ENCODE measurements around the gene SERPINA10. TPM values are rescaled to one million over a fixed set of nuclear protein-coding genes. Genes with fewer than 3 reads are reported as not detected.
"Not testable (repeated sequence)": the region's sequence is repeated elsewhere in the genome, so short reads cannot be mapped to it uniquely, and the experiment has no call there.

SERPINA10 gene
- total RNA-seq, 1 donor from 2014 or later, result not detected

DNA sequence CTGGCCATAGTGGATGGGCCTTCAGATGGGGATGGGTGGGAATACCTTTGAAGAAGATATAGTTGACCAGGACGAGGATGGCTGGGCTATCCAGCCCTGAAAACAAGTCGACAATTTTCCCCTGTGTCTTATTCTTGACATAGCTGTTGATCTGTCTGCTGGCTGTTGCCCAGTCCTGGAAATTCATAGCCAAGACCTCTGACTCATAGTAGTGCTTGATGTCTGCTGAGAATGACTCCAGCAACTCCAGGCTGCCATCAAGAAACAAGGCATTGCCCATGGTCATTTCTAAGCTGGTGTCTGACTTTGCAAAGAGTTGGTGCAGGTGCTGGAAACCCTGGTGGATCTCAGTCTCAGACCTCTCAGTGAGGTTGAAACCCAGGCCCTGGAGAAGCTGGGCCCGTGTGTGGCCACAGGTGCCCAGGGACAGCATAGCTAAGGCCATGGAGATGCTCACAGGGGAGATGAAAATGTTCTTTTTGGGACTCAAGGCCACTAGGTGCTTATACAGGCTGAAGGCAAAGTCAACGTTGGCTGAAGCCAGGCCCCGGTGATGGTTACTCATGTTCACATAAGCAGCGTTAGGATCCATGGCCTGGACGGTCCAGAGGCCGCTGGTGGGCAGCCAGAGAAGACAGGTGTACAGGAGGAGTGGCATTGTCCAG, 21.1 kb upstream of the SERPINA10 start:
- no peak for DNase-seq

DNA sequence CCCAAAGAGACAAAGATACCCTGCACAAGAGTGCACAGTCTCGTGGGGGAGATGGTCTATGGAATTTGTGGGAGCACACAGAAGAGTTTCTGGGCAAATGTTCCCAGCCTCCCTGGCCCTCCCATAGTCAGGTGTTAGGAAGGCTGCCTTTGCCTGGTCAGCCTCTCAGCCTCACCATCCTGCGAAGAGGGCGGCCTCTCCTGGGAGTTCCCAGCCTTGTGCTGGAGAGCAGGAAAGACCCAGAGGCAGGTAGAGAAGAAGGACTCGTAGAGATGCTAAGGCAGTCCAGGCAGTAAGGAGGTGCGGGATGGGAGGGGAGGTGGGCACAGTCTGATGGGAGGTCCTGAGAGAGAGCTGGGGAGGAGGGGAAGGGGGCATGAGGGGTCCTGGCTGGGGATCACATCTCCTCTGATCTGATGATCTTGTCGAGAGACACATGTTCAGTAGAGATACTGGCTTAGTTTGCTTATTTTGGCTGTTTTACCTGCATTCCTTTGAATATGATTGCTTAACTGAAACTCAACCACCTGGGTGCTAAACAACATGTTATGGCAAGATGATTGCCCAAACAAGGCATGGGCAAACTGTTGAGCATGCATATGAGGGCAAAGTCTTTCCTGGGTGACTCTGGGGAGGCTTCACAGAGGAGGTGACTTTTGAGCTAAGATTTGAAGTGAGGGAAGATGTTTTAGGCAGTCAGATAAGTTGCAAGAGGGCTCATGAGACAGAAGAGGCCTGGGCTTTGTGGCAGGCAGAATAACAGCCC, 19.6 kb upstream of the SERPINA10 start:
- no peak for DNase-seq

DNA sequence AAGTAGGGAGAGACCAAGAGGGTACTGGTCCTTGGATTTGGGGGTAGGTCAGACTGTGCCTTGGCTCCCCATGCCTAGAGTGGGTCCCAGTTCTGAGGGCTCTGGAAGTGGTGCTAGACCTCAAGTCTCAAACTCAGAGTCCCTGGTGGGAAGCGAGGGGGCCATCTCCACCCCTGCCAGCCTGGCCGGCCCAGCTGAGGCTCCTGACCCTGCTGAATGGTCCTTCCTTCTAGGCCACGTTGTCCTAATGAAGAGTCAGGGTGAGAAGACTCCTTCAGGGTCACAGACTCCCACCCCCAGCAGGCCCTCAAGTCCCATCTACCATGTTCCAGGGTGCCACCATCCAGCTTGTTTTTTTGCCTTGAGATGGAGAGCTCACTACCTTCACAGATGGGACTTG, 17.2 kb upstream of the SERPINA10 start:
- no peak for DNase-seq

DNA sequence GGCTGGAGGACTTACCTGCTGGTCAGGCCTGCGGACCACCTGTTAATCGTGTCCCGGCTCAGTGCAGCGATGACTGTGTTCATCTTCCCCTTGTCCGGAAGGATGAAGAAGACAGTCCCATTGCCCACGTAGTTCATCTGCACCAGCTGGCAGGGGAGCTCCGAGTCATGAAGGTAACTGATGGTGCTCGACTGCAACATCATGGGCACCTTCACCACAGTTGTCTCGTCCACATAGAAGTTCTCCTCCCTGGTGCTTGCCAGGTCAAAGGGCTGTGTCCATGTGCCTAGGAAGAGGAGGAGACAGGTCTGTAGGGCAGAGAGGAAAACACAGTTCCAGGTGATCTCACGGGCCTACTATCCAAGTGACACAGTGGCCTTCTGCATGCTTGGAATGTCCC, 16.7 kb upstream of the SERPINA10 start:
- DNase-seq, result no peak

- no peak for DNase-seq
Observed at GRCh38 chr14:94307410-94307992, 14.4 kb upstream of the SERPINA10 start.

- DNase-seq, result no peak
Observed at GRCh38 chr14:94306047-94306978, 13.2 kb upstream of the SERPINA10 start.

GRCh38 chr14:94305620-94306019, 12.6 kb upstream of the SERPINA10 start:
- DNase-seq, result no peak

- DNase-seq, result no peak
Observed at GRCh38 chr14:94304243-94304642, 11.2 kb upstream of the SERPINA10 start.

DNA sequence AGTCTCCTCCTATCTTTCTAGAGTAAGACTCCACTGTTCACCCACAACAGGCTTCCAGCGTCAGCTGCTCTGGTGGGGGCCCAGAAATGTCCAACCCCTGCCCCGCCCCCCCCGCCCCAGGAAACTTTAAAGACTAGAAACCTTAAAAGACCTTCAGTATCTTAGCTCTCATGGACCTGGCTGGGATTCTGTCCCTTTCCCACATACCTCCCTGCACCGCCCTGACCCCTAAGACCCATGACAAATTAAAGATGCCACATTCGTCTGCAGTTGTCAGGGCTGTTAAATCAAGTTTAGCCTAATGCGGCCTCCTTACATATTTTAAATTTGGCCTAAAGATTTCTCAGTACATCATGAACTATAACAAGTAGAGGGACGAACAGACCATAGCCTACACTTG, 10.0 kb upstream of the SERPINA10 start:
- DNase-seq, result no peak

- no peak for DNase-seq
Observed at GRCh38 chr14:94298130-94298529, 5.1 kb upstream of the SERPINA10 start.

- DNase-seq, result not testable (repeated sequence)
Observed at GRCh38 chr14:94296181-94296545, 3.1 kb upstream of the SERPINA10 start.

- DNase-seq, result no peak
Observed at GRCh38 chr14:94295360-94296180, 2.5 kb upstream of the SERPINA10 start.

- DNase-seq, result no peak
Observed at GRCh38 chr14:94293578-94293924, 483 bp upstream of the SERPINA10 start.

DNA sequence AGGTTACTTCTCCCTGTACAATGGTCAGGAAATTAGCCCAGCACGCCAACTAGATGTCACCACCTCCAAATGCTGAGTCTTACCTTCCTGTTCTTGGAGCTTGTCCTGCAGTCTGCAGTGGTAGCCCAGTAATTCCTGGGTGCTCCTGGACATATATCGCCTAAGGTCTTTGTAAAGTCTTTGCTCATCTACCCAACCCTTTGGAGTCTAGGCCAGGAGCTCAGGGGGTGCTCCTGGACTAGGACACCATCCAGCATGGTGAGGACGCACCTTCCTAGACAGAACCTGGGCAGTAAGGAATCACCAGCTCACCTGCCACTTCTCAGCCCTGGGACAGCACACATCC, 569 bp downstream of the SERPINA10 start:
- no peak for DNase-seq

DNA sequence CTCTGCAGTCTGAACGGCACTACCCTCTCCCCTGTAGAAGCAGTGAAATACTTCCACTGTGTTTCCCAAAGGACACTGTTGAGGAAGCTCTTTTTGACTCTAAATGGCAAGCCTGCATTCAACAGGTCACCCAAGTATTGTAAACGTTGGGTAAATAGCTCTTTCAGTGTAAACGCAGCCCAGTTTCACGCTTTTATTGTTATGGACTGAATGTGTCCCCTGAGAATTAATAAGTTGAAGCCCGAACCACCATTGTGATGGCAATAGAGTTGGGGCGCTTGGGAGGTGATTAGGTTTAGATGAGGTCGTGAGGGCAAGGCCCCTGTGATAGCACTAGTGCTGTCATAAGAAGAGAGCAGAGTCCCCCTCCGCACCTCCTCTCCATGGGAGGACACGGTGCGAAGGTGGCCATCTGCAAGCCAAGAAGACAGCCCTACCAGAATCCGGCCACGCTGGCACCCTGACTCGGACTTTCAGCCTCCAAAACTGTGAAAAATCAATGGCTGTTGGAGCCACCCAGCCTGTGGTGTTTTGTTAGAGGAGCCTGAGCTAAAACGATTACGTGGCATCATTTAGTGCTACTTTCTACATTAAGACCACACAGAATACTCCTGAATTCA, 1.1 kb downstream of the SERPINA10 start:
- DNase-seq, result no peak

GRCh38 chr14:94291159-94291905, 1.7 kb downstream of the SERPINA10 start:
- no peak for DNase-seq

DNA sequence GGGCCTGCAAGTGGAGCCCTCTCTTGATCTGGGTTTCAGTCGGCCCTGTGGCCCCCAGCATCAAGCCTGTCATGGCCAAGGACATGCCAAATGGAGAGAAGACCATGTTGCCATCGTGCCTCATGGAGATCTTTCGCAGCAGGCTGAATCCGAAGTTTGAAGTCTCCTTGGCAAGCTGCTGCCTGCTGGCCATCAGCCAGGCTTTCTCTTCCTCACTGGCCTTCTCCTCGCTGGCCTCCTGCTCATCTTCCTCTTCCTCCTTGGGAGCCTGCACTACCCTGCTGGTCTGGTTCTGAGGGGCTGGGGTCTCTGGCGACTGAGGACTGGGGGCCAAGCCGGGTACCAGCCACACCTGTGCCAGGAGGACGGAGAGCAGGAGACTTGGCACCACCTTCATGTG, 2.9 kb downstream of the SERPINA10 start:
- no peak for DNase-seq

GRCh38 chr14:94288610-94289465, 4.2 kb downstream of the SERPINA10 start:
- DNase-seq, result no peak

GRCh38 chr14:94285158-94285557, 7.9 kb downstream of the SERPINA10 start:
- no peak for DNase-seq

- no peak for DNase-seq
Observed at GRCh38 chr14:94284221-94284620, 8.8 kb downstream of the SERPINA10 start.

Data from skin of body (tissue), 2 donors.